ENCODE results near the gene SH3GLB2. TPM values are rescaled to one million over a fixed set of nuclear protein-coding genes. Genes with fewer than 3 reads are reported as not detected.

Gene SH3GLB2
- total RNA-seq, 1 experiment from 2014 or later: 52.7 TPM

GRCh38 chr9:129021091-129021490 lies 7.0 kb downstream of the SH3GLB2 start:
- POLR2A ChIA-PET (ENCODE audit: low non-redundant PET): no interaction called here
- CTCF ChIA-PET: no interaction called here
- DNase-seq (ENCODE audit: low spot score): no peak
- intact Hi-C loops (cut with micrococcal nuclease; ENCODE audit: unreplicated experiment): no loop called here
- peaks cover 4% of the 10 kb centered on the region for H3K4me1 ChIP-seq (ENCODE audit: insufficient read depth, low read length, poor library complexity, severe bottlenecking)
- H3K27ac ChIP-seq (ENCODE audit: low read depth, low read length, poor library complexity, severe bottlenecking): no peak overlapping the region
- TF ChIP-seq CTCF (conservative IDR thresholded peaks at IDR 0.05; ENCODE audit: low read depth, low read length) (no peak), EZH2 (IDR thresholded peaks at IDR 0.05; ENCODE audit: borderline replicate concordance, low read depth, low read length, poor library complexity, severe bottlenecking) (no peak)
- BruUV-seq (replicated peaks): no TSS peak
- H3K36me3 ChIP-seq (ENCODE audit: insufficient read depth, low read length, poor library complexity, severe bottlenecking): no peaks in the 10 kb centered on the region
- H3K27me3 ChIP-seq (replicated peaks; ENCODE audit: insufficient read depth, low read depth, low read length, poor library complexity): no peaks in the 10 kb centered on the region
- H3K4me3 ChIP-seq (ENCODE audit: low read depth, low read length, poor library complexity, severe bottlenecking): no peak overlapping the region
- H3K9me3 ChIP-seq (ENCODE audit: low read depth, low read length, poor library complexity, severe bottlenecking): no peaks in the 10 kb centered on the region

- no TSS peak for BruUV-seq (replicated peaks)
- H3K36me3 ChIP-seq (ENCODE audit: insufficient read depth, low read length, poor library complexity, severe bottlenecking): peaks cover 26% of the 10 kb centered on the region
- ChIA-PET POLR2A (ENCODE audit: low non-redundant PET) (no interaction called here), CTCF (no interaction called here)
- H3K27me3 ChIP-seq (replicated peaks; ENCODE audit: insufficient read depth, low read depth, low read length, poor library complexity): no peaks in the 10 kb centered on the region
- TF ChIP-seq CTCF (conservative IDR thresholded peaks at IDR 0.05; ENCODE audit: low read depth, low read length) (no peak), EZH2 (IDR thresholded peaks at IDR 0.05; ENCODE audit: borderline replicate concordance, low read depth, low read length, poor library complexity, severe bottlenecking) (no peak)
- H3K4me3 ChIP-seq (ENCODE audit: low read depth, low read length, poor library complexity, severe bottlenecking): no peak overlapping the region
- no peaks in the 10 kb centered on the region for H3K4me1 ChIP-seq (ENCODE audit: insufficient read depth, low read length, poor library complexity, severe bottlenecking)
- no peak for DNase-seq (ENCODE audit: low spot score)
- intact Hi-C loops (cut with micrococcal nuclease; ENCODE audit: unreplicated experiment): no loop called here
- no peak overlapping the region for H3K27ac ChIP-seq (ENCODE audit: low read depth, low read length, poor library complexity, severe bottlenecking)
- H3K9me3 ChIP-seq (ENCODE audit: low read depth, low read length, poor library complexity, severe bottlenecking): no peaks in the 10 kb centered on the region
Measured at GRCh38 chr9:129014608-129015007, 13.5 kb downstream of the SH3GLB2 start.

DNA sequence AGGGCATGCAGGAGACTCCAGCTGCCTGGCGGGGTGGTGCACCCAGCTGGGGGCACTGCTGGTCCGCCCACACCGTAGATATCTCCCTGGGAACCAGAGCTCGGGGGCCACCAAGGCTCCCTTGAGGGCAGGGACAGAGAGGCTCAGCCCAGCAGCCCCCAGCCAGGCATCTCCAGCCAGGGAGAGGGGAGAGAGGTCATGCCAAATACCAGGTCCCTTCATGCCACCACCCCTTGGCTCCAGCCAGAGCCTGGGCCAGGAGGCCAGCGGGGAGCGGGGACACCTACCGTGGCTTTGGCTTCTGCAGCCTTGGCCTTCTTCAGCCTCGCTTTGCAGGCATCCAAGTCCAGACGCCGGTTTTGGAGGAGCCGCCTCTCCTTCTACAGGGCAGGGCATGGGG lies 14.0 kb downstream of the SH3GLB2 start:
- no peak for DNase-seq (ENCODE audit: low spot score)
- H3K4me1 ChIP-seq (ENCODE audit: insufficient read depth, low read length, poor library complexity, severe bottlenecking): no peaks in the 10 kb centered on the region
- ChIA-PET POLR2A (ENCODE audit: low non-redundant PET) (no interaction called here), CTCF (no interaction called here)
- BruUV-seq (replicated peaks): no TSS peak
- no peaks in the 10 kb centered on the region for H3K9me3 ChIP-seq (ENCODE audit: low read depth, low read length, poor library complexity, severe bottlenecking)
- peaks cover 26% of the 10 kb centered on the region for H3K36me3 ChIP-seq (ENCODE audit: insufficient read depth, low read length, poor library complexity, severe bottlenecking)
- intact Hi-C loops (cut with micrococcal nuclease; ENCODE audit: unreplicated experiment): no loop called here
- TF ChIP-seq EZH2 (IDR thresholded peaks at IDR 0.05; ENCODE audit: borderline replicate concordance, low read depth, low read length, poor library complexity, severe bottlenecking) (no peak), CTCF (conservative IDR thresholded peaks at IDR 0.05; ENCODE audit: low read depth, low read length) (no peak)
- H3K4me3 ChIP-seq (ENCODE audit: low read depth, low read length, poor library complexity, severe bottlenecking): no peak overlapping the region
- H3K27me3 ChIP-seq (replicated peaks; ENCODE audit: insufficient read depth, low read depth, low read length, poor library complexity): no peaks in the 10 kb centered on the region
- H3K27ac ChIP-seq (ENCODE audit: low read depth, low read length, poor library complexity, severe bottlenecking): no peak overlapping the region
